Measurements from ENCODE around the gene HOXC13.

The HOXC13 gene

GRCh38 chr12:53976823-53977595, 38.4 kb downstream of the HOXC13 start:
- DNase-seq (ENCODE audit: low spot score): no peak
- no peak for TF ChIP-seq CTCF (IDR thresholded peaks at IDR 0.05; ENCODE audit: borderline replicate concordance, control extremely low read depth, extremely low read depth, insufficient read depth, missing control alignments)
- in situ Hi-C loops (cut with MboI; ENCODE audit: low sequenced_read_pairs, unreplicated experiment): no loop called here

GRCh38 chr12:53977596-53978445, 39.2 kb downstream of the HOXC13 start:
- no peak for TF ChIP-seq CTCF (IDR thresholded peaks at IDR 0.05; ENCODE audit: borderline replicate concordance, control extremely low read depth, extremely low read depth, insufficient read depth, missing control alignments)
- no peak for DNase-seq (ENCODE audit: low spot score)
- in situ Hi-C loops (cut with MboI; ENCODE audit: low sequenced_read_pairs, unreplicated experiment): no loop called here

- TF ChIP-seq CTCF (IDR thresholded peaks at IDR 0.05; ENCODE audit: borderline replicate concordance, control extremely low read depth, extremely low read depth, insufficient read depth, missing control alignments): no peak
- DNase-seq (ENCODE audit: low spot score): no peak
- in situ Hi-C loops (cut with MboI; ENCODE audit: low sequenced_read_pairs, unreplicated experiment): no loop called here
Observed at GRCh38 chr12:53978477-53979356, 40.1 kb downstream of the HOXC13 start.

DNA sequence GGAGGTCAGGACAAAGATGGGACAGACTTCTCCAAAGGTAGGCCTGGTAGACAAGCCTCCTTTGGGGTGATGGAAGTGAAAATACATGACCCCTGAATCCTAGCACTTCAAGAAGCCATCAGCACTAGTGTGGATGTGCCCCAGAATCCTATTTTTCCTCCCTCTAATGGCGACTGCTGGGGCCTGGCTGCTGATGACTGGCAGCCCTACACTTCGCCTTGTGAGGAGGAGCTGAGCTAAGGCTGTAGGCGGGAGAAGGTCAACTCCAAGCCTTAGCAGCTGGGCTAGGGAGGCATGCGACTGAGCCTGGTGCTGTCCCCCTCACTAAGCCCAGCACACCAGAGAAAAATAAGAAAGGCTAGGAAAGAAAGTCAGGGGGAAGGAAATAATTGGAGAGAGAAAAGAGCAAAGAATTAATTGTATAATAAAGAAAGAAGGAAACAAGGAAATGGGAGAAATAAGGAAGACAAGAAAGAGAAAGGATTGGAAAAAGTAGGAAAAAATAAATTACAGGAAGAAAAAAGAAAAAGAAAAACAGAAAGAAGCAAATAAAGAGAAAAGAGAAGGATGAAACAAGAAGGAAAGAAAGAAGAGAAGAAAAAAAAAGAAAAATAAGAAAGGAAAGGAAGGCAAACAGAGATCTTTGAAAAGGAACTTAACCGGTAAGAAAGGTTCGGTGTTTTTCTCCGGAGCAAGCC, 41.6 kb downstream of the HOXC13 start:
- no peak for DNase-seq (ENCODE audit: low spot score)
- TF ChIP-seq CTCF (IDR thresholded peaks at IDR 0.05; ENCODE audit: borderline replicate concordance, control extremely low read depth, extremely low read depth, insufficient read depth, missing control alignments): no peak

GRCh38 chr12:53980802-53981496, 42.3 kb downstream of the HOXC13 start:
- no peak for DNase-seq (ENCODE audit: low spot score)
- in situ Hi-C loops (cut with MboI; ENCODE audit: low sequenced_read_pairs, unreplicated experiment): no loop called here
- TF ChIP-seq CTCF (IDR thresholded peaks at IDR 0.05; ENCODE audit: borderline replicate concordance, control extremely low read depth, extremely low read depth, insufficient read depth, missing control alignments): no peak

More for the DNA sequence above, 41.6 kb downstream of the HOXC13 start:
- in situ Hi-C loops (cut with MboI; ENCODE audit: low sequenced_read_pairs, unreplicated experiment): no loop called here

Data from GM13976 (cell line).